ENCODE data around the gene SHROOM3.

The SHROOM3 gene

DNA sequence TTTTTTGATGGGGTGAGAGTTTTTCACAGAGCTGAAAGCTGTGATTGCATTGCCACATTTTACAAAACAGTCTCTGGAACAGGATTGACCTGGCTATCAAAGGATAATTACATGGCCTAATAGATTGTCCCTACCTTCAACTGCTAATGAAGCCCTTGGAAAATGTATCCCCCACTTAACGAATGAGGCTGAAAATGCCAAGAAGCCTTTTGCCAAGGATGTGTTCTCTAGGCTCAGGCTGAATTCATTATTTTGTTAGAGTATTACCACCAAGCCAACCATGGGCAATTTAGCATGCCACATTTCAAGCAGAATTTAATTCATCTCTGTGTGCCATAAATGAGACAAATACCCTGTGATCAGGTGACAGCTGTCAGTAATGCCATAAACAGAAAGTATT lies 35.5 kb downstream of the SHROOM3 start:
- TF ChIP-seq CTCF (IDR thresholded peaks at IDR 0.05; ENCODE audit: borderline replicate concordance, control extremely low read depth, extremely low read depth, insufficient read depth, missing control alignments) = no peak
- in situ Hi-C loops (cut with MboI; ENCODE audit: low sequenced_read_pairs, unreplicated experiment) = no loop called here

DNA sequence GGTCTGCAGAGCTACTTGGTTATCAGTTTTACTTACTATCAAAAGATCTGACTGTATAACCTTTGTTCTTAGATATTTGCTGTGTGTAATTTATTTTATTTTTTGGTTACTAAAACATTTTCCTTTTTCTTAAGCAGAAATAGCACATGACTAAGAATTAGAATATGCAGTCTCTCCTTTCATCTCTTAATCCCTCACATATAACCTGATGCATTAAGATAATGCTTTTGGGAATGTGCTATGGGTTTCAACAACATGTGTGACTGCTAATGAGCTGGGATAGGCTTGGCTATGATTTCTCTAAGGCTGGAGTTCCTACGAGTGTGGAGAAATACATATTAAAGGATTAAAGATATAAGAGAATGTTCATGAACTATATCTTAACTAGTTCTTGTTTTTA lies 41.5 kb downstream of the SHROOM3 start:
- DNase-seq (ENCODE audit: low spot score) = no peak
- no peak for TF ChIP-seq CTCF (IDR thresholded peaks at IDR 0.05; ENCODE audit: borderline replicate concordance, control extremely low read depth, extremely low read depth, insufficient read depth, missing control alignments)
- in situ Hi-C loops (cut with MboI; ENCODE audit: low sequenced_read_pairs, unreplicated experiment) = no loop called here

More for the DNA sequence above, 35.5 kb downstream of the SHROOM3 start:
- DNase-seq (ENCODE audit: low spot score) = no peak

DNA sequence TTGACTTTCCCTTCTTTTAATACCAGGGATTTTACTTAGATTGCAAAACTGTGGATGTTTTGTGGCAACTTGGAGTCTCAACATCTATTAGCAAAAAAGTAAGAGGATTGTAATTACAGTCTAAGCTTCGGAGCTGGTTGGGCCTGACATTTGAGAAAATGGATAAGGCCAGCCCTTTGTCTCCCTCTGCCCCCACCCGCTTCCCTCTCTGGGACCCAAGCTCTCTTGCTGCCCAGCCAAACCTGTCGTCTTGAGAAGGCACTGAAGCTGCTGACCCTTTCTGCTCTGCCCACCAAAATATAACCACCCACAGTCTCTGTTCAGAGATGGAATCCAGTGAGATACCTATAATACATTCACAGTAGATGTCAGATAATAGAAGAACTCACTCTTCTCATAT lies 49.6 kb downstream of the SHROOM3 start:
- in situ Hi-C loops (cut with MboI; ENCODE audit: low sequenced_read_pairs, unreplicated experiment) = no loop called here
- TF ChIP-seq CTCF (IDR thresholded peaks at IDR 0.05; ENCODE audit: borderline replicate concordance, control extremely low read depth, extremely low read depth, insufficient read depth, missing control alignments) = no peak

DNA sequence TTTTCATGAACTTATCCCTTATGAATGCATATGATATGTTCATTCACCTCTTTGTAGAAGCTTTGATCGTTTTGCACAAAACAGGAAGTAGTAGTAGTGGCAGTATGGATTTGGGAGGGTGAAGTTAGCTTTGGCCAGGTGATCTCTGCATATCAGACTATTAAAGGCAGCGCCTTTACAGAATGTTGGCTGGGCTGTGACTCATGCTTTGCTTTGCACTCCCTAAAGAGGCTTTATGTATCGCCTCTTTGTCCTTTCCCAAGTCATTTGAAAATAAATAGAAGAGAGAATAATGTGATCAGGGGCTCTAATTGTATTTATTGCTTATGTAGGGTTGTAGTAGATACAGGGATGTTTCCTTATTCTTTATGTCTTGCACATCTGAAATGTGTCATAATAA lies 50.4 kb downstream of the SHROOM3 start:
- TF ChIP-seq CTCF (IDR thresholded peaks at IDR 0.05; ENCODE audit: borderline replicate concordance, control extremely low read depth, extremely low read depth, insufficient read depth, missing control alignments) = no peak
- in situ Hi-C loops (cut with MboI; ENCODE audit: low sequenced_read_pairs, unreplicated experiment) = no loop called here

More for the DNA sequence above, 49.6 kb downstream of the SHROOM3 start:
- no peak for DNase-seq (ENCODE audit: low spot score)

DNA sequence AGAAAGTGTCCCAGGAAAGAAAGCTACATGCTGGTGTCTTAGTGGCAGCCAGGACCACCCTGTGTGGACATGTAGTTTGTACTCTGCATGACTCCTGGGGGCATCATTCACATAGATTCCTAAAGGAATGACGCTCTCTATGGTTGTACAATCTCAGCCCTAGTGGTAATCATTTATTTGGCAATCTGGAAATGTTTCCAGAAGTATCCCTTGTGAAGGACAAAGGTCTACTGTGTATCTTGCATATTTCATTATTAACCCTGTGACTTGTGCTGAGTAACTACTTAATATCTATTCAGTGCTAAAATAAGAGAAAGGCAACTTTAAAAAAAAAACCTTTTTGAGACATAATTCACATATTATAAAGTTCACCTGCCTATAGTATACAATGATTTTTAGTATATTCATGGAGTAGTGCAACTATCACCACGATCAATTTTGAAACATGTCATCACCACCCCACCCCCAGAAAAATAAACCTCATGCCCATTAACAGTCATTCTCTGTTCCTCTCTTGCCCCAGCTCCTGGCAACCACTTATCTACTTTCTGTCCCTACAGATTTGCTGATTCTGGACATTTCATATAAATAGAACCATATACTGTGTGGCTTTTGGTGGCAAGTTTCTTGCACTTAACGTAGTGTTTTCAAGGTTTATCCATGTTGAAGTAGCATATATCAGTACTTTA lies 51.7 kb downstream of the SHROOM3 start:
- in situ Hi-C loops (cut with MboI; ENCODE audit: low sequenced_read_pairs, unreplicated experiment) = no loop called here
- no peak for TF ChIP-seq CTCF (IDR thresholded peaks at IDR 0.05; ENCODE audit: borderline replicate concordance, control extremely low read depth, extremely low read depth, insufficient read depth, missing control alignments)
- DNase-seq (ENCODE audit: low spot score) = no peak

More for the DNA sequence above, 50.4 kb downstream of the SHROOM3 start:
- no peak for DNase-seq (ENCODE audit: low spot score)

DNA sequence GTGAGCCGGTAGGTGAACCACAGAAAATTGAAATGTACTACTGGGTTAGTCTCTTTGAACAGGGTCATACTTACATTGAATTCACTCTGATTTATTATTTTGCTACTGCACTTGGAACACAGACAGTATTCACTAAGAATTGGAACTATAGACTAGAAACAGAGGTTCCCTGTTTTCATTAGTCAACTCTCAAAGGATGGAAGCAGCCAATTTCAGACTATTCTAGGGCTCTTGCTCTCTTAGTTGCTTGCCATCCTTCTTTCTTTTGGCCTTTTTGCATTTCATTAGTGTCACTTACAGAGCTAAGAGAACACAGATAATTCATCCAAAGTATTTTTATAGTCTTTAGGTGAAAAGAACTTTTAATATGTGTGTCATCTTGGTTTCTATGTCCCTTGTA lies 52.6 kb downstream of the SHROOM3 start:
- in situ Hi-C loops (cut with MboI; ENCODE audit: low sequenced_read_pairs, unreplicated experiment) = no loop called here
- no peak for TF ChIP-seq CTCF (IDR thresholded peaks at IDR 0.05; ENCODE audit: borderline replicate concordance, control extremely low read depth, extremely low read depth, insufficient read depth, missing control alignments)
- no peak for DNase-seq (ENCODE audit: low spot score)

Data from GM13976 (cell line).